ENCODE measurements around the gene F10. TPM values are rescaled to one million over a fixed set of nuclear protein-coding genes. Genes with fewer than 3 reads are reported as not detected.

Gene F10
- total RNA-seq, 2 donors from 2014 or later: 25.5 to 31.5 TPM

- DNase-seq (ENCODE audit: low spot score) (no peak), ATAC-seq (ENCODE audit: insufficient number of reproducible peaks, low FRiP score, low read depth) (no peak)
- Histone ChIP-seq H3K27me3 (replicated peaks; ENCODE audit: insufficient read depth) (no peaks in the 10 kb centered on the region), H3K4me1 (ENCODE audit: control insufficient read depth in 1 of 2, low read depth in 2 of 2) (no peaks in the 10 kb centered on the region), H3K36me3 (peaks cover 12% of the 10 kb centered on the region), H3K27ac (no peak overlapping the region), H3K9me3 (no peaks in the 10 kb centered on the region), H3K4me3 (no peak overlapping the region)
- TF ChIP-seq CTCF (IDR thresholded peaks at IDR 0.05): no peak
Measured at GRCh38 chr13:113087923-113088690, 34.5 kb upstream of the F10 start.

- no peaks in the 10 kb centered on the region for H3K27me3 ChIP-seq (replicated peaks; ENCODE audit: insufficient read depth)
- no peaks in the 10 kb centered on the region for H3K4me1 ChIP-seq (ENCODE audit: control insufficient read depth in 1 of 2, low read depth in 2 of 2)
- H3K4me3 ChIP-seq: no peak overlapping the region
- ATAC-seq (ENCODE audit: insufficient number of reproducible peaks, low FRiP score, low read depth) (no peak), DNase-seq (ENCODE audit: low spot score) (no peak)
- H3K9me3 ChIP-seq: no peaks in the 10 kb centered on the region
- H3K36me3 ChIP-seq: peaks cover 12% of the 10 kb centered on the region
- TF ChIP-seq CTCF (IDR thresholded peaks at IDR 0.05): no peak
- H3K27ac ChIP-seq: no peak overlapping the region
Measured at GRCh38 chr13:113088691-113089020, 33.9 kb upstream of the F10 start.

GRCh38 chr13:113089693-113090414, 32.7 kb upstream of the F10 start:
- no peaks in the 10 kb centered on the region for H3K4me1 ChIP-seq (ENCODE audit: control insufficient read depth in 1 of 2, low read depth in 2 of 2)
- H3K36me3 ChIP-seq: peaks cover 12% of the 10 kb centered on the region
- H3K27ac ChIP-seq: no peak overlapping the region
- H3K27me3 ChIP-seq (replicated peaks; ENCODE audit: insufficient read depth): no peaks in the 10 kb centered on the region
- ATAC-seq (ENCODE audit: insufficient number of reproducible peaks, low FRiP score, low read depth) (no peak), DNase-seq (ENCODE audit: low spot score) (no peak)
- TF ChIP-seq CTCF (IDR thresholded peaks at IDR 0.05): no peak
- H3K4me3 ChIP-seq: no peak overlapping the region
- H3K9me3 ChIP-seq: no peaks in the 10 kb centered on the region

GRCh38 chr13:113090415-113090770, 32.2 kb upstream of the F10 start:
- H3K4me1 ChIP-seq (ENCODE audit: control insufficient read depth in 1 of 2, low read depth in 2 of 2): no peaks in the 10 kb centered on the region
- H3K27me3 ChIP-seq (replicated peaks; ENCODE audit: insufficient read depth): no peaks in the 10 kb centered on the region
- no peak overlapping the region for H3K27ac ChIP-seq
- peaks cover 12% of the 10 kb centered on the region for H3K36me3 ChIP-seq
- no peaks in the 10 kb centered on the region for H3K9me3 ChIP-seq
- DNase-seq (ENCODE audit: low spot score) (no peak), ATAC-seq (ENCODE audit: insufficient number of reproducible peaks, low FRiP score, low read depth) (no peak)
- H3K4me3 ChIP-seq: no peak overlapping the region
- no peak for TF ChIP-seq CTCF (IDR thresholded peaks at IDR 0.05)

- Histone ChIP-seq H3K4me1 (ENCODE audit: control insufficient read depth in 1 of 2, low read depth in 2 of 2) (no peaks in the 10 kb centered on the region), H3K4me3 (no peak overlapping the region), H3K27ac (no peak overlapping the region), H3K36me3 (peaks cover 12% of the 10 kb centered on the region), H3K9me3 (no peaks in the 10 kb centered on the region), H3K27me3 (replicated peaks; ENCODE audit: insufficient read depth) (no peaks in the 10 kb centered on the region)
- DNase-seq (ENCODE audit: low spot score): no peak
- ATAC-seq (ENCODE audit: insufficient number of reproducible peaks, low FRiP score, low read depth): no peak
- TF ChIP-seq CTCF (IDR thresholded peaks at IDR 0.05): no peak
Measured at GRCh38 chr13:113090806-113091205, 31.8 kb upstream of the F10 start.

Data from thoracic aorta (tissue), 2 donors.